ENCODE measurements around the gene VPS13A.
A peak's percentile ranks its signal among the peaks of the same experiment; 100 is the strongest.

VPS13A gene

DNA sequence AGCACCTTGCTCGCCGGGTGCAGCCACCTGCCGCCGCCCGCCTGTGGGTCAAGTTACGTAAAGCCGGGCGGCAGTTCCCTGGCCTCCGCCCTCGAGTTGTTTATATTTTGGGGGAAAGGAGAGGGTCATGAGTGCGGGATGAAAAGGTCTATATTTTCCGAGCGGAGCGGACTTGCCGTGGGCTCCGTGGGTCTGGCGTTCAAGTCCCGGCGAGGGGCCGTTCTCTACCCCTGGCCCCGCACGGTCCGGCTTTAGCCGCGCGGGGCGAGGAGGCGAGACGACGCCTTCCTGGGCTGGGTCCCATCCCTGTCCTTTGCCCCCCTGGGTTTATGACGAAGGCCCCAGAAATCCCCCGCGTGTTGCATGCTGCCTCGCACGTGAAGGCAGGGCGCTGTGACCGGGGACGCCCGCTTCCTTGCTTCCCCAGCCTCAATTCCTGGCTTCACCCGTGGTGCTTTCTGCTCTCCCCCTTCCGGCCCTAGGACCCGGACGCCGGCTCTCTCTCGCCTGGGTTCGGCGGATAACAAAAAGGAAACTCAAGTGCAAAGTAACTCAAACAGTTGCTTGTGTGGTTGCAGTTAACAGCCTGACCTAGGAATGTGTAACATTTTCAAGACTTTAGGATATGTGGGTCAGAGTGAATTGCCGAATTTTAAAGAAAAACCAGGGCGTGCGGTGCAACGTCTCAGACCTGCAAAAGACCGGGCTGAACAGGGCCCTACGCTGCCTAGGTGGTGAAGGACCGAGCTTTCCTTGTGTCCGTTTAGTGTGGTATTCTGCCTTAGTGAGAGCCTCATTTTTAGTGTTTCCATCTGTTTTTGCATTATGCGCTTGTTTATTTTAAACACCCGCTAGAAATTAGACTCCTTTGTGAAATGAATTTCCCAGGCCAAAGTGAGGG is 810 bp downstream of the VPS13A start:
- TF ChIP-seq, protein P1, sequence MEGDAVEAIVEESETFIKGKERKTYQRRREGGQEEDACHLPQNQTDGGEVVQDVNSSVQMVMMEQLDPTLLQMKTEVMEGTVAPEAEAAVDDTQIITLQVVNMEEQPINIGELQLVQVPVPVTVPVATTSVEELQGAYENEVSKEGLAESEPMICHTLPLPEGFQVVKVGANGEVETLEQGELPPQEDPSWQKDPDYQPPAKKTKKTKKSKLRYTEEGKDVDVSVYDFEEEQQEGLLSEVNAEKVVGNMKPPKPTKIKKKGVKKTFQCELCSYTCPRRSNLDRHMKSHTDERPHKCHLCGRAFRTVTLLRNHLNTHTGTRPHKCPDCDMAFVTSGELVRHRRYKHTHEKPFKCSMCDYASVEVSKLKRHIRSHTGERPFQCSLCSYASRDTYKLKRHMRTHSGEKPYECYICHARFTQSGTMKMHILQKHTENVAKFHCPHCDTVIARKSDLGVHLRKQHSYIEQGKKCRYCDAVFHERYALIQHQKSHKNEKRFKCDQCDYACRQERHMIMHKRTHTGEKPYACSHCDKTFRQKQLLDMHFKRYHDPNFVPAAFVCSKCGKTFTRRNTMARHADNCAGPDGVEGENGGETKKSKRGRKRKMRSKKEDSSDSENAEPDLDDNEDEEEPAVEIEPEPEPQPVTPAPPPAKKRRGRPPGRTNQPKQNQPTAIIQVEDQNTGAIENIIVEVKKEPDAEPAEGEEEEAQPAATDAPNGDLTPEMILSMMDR (conservative IDR thresholded peaks at IDR 0.05; ENCODE audit: low read depth): no peak
- DNase-seq (ENCODE audit: low spot score): peak; percentile 62
- CTCF ChIA-PET: interaction anchor here (0.6 to 1.7 kb wide), 3 partner anchors 11 to 259 kb away, joined by 3 to 16 read pairs (median 3); no protein-coding TSS in a partner anchor
- POLR2A ChIA-PET (ENCODE audit: low non-redundant PET): no interaction called here
- peak overlapping the region; percentile 86 for H3K27ac ChIP-seq

DNA sequence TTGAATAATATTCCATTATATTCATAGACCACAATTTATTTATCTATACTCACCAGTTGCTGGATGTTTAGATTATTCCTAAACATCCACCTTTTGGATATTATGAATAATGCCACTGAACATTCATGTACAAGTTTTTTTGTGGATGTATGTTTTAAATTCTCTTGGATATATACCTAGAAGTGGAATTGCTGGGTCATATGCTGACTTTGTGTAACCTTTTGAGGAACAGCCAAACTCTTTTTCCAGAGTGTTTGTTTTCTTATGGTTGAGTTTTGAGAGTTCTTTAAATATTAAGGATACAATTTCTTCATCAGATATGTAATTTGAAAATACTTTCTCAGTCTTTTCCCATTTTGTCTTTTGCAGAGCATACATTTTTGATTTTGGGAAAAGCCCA is 2.7 kb downstream of the VPS13A start:
- POLR2A ChIA-PET (ENCODE audit: low non-redundant PET): no interaction called here
- H3K27ac ChIP-seq: no peak overlapping the region
- CTCF ChIA-PET: no interaction called here
- no peak for DNase-seq (ENCODE audit: low spot score)
- TF ChIP-seq, protein P1 (conservative IDR thresholded peaks at IDR 0.05; ENCODE audit: low read depth): no peak

DNA sequence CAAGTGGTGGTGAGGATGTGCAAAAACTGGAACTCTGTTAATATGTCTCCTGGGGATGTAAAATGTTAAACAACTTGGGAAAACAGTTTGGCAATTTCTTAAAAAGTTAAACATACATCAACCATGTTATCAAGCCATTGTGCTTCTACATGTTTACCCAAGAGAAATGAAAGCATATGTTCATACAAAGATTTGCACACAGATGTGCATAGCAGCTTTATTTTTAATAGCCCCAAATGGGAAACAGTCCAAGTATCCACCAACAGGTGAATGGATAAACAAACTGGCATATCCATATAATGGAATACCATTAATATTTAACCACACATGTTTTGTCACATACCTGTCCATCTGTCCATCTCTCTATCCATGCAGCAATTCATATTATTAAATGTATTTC is 6.2 kb downstream of the VPS13A start:
- TF ChIP-seq, protein P1 (conservative IDR thresholded peaks at IDR 0.05; ENCODE audit: low read depth): no peak
- no peak overlapping the region for H3K27ac ChIP-seq
- no peak for DNase-seq (ENCODE audit: low spot score)
- ChIA-PET CTCF (no interaction called here), POLR2A (ENCODE audit: low non-redundant PET) (no interaction called here)

DNA sequence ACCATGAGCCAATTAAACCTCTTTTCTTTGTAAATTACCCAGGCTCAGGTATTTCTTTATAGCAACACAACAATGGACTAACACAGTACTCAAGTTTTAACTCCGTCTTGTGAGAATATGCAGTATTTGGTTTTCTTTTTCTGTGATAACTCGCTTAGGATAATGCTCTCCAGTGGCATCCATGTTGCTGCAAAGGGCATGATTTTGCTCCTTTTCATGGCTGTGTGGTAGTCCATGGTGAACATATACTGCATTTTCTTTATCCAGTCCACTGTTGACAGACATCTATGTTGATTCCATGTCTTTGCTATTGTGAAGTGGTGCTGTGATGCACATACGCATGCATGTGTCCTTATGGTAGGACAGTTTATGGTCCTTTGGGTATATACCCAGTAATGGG is 10.9 kb downstream of the VPS13A start:
- ChIA-PET POLR2A (ENCODE audit: low non-redundant PET) (no interaction called here), CTCF (interaction anchor here (1.2 kb wide), 1 partner anchor 17 kb away, joined by 4 read pairs; no protein-coding TSS in a partner anchor)
- no peak overlapping the region for H3K27ac ChIP-seq
- no peak for DNase-seq (ENCODE audit: low spot score)
- TF ChIP-seq, protein P1 (conservative IDR thresholded peaks at IDR 0.05; ENCODE audit: low read depth): no peak

DNA sequence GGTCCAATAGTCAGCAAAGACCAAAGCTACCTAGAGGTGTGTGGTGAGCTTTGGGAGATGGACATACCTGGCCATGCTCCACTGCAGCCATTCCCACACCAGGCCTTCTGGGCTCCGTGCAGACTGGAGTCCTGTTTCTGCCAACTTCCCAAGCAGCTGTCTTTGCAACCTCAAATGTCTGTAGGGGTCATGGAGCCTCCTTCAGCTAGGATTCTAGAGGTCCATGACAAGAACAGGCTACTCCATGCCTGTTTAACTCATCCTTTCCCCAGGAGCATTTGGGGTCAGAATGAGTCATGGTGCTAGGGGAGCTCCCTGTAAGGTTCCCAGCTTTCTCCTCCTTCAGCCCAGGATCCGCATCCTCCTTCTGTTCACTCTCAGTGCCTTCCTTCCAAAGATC is 17.1 kb downstream of the VPS13A start:
- H3K27ac ChIP-seq: no peak overlapping the region
- TF ChIP-seq, protein P1 (conservative IDR thresholded peaks at IDR 0.05; ENCODE audit: low read depth): no peak
- no peak for DNase-seq (ENCODE audit: low spot score)
- ChIA-PET CTCF (interaction anchor here (0.7 kb wide), 1 partner anchor 13 kb away, joined by 3 read pairs; no protein-coding TSS in a partner anchor), POLR2A (ENCODE audit: low non-redundant PET) (no interaction called here)

DNA sequence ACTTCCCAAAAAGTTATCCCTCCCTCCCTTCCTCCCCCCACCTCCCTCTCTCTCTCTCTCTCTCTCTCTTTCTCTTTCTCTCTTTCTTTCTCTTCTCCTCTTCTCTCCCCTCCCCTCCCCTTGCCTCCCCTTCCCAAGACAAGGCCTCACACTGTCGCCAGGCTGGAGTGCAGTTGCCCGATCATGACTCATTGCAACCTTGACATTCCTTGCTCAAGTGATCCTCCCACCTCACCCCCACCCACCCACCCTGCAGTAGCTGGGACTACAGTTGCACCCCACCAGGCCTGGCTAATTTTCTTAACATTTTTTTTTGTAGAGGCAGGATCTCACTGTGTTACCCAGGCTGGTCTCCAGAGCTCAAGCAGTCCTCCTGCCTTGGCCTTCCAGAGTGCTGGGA is 32.8 kb downstream of the VPS13A start:
- POLR2A ChIA-PET (ENCODE audit: low non-redundant PET): no interaction called here
- TF ChIP-seq, protein P1 (conservative IDR thresholded peaks at IDR 0.05; ENCODE audit: low read depth): no peak
- CTCF ChIA-PET: no interaction called here
- H3K27ac ChIP-seq: no peak overlapping the region
- no peak for DNase-seq (ENCODE audit: low spot score)

All from RWPE1 (cell line).